Liver (tissue), 9 donors: Measurements from ENCODE around the gene HS3ST1. TPM values are rescaled to one million over a fixed set of nuclear protein-coding genes. Genes with fewer than 3 reads are reported as not detected.

Experiments
- DNase-seq: peaks from one replicate; pipeline ENCODE4 v3.0.0-alpha.2; 2017; ENCODE audit warnings: low spot score
- H3K27ac ChIP-seq, 2 donors: one replicate each; pipeline ENCODE4 v1.7.0; 2013; ENCODE audit warnings: inconsistent platforms in 2 of 2, low read length in 2 of 2, control low read depth in 1 of 2, low read depth in 1 of 2, mild to moderate bottlenecking in 1 of 2
- H3K27me3 ChIP-seq, 4 donors: one replicate each; pipeline versions ENCODE4 v1.6.1 to v1.7.0; 2013; ENCODE audit warnings: low read length in 3 of 4, inconsistent platforms in 1 of 4, mild to moderate bottlenecking in 1 of 4, moderate library complexity in 1 of 4; ENCODE audit not compliant: control insufficient read depth in 4 of 4, insufficient read depth in 4 of 4
- H3K36me3 ChIP-seq, 4 donors: one replicate each; pipeline versions ENCODE4 v1.6.1 to v1.7.0; 2013; ENCODE audit warnings: low read length in 3 of 4, mild to moderate bottlenecking in 3 of 4, low read depth in 1 of 4, moderate library complexity in 1 of 4; ENCODE audit not compliant: control insufficient read depth in 4 of 4, insufficient read depth in 3 of 4
- H3K4me1 ChIP-seq, 4 donors: one replicate each; pipeline versions ENCODE4 v1.6.1 to v1.7.0; 2013; ENCODE audit warnings: low read length in 3 of 4, mild to moderate bottlenecking in 3 of 4, moderate library complexity in 1 of 4; ENCODE audit not compliant: control insufficient read depth in 4 of 4, insufficient read depth in 4 of 4
- H3K4me3 ChIP-seq, 3 donors: one replicate each; pipeline versions ENCODE4 v1.6.1 to v1.7.0; 2013; ENCODE audit warnings: low read length in 3 of 3, control low read depth in 1 of 3, low read depth in 1 of 3, mild to moderate bottlenecking in 1 of 3
- H3K9ac ChIP-seq, 2 donors: one replicate each; pipeline ENCODE4 v1.7.0; 2013; ENCODE audit warnings: low read length in 2 of 2, mild to moderate bottlenecking in 2 of 2, moderate library complexity in 2 of 2, control low read depth in 1 of 2, low read depth in 1 of 2
- H3K9me3 ChIP-seq, 4 donors: one replicate each; pipeline versions ENCODE4 v1.6.1 to v1.7.0; 2013; ENCODE audit warnings: low read length in 3 of 4; ENCODE audit not compliant: control insufficient read depth in 4 of 4
- ATF3 ChIP-seq: IDR thresholded peaks from 2 replicates; pipeline ENCODE4 v1.6.1; 2016; ENCODE audit warnings: antibody characterized with exemption
- CTCF ChIP-seq: fragments of 150-350 bp; IDR thresholded peaks from 2 replicates; pipeline ENCODE4 v1.5.1; 2017; ENCODE audit warnings: improper control_type of control experiment, low read depth, low read length; ENCODE audit not compliant: missing input control
- EGR1 ChIP-seq, 2 donors: IDR thresholded peaks; 2 replicates each; pipeline ENCODE4 v1.6.1; 2016 to 2018; ENCODE audit warnings: antibody characterized with exemption in 2 of 2, low read depth in 2 of 2
- FOXA1 ChIP-seq: IDR thresholded peaks from 2 replicates; pipeline ENCODE4 v1.6.1; 2016; ENCODE audit warnings: antibody characterized with exemption
- FOXA2 ChIP-seq: IDR thresholded peaks from 2 replicates; pipeline ENCODE4 v1.6.1; 2016; ENCODE audit warnings: antibody characterized with exemption
- GABPA ChIP-seq, 2 donors: IDR thresholded peaks in 1 of 2; conservative IDR thresholded peaks in 1 of 2; 2 replicates each; pipeline ENCODE4 v1.6.1; 2016; ENCODE audit warnings: antibody characterized with exemption in 2 of 2, mild to moderate bottlenecking in 1 of 2, moderate library complexity in 1 of 2
- HNF4A ChIP-seq, 2 donors: conservative IDR thresholded peaks; 2 replicates each; pipeline ENCODE4 v1.6.1; 2016; ENCODE audit warnings: antibody characterized with exemption in 2 of 2, mild to moderate bottlenecking in 2 of 2
- HNF4G ChIP-seq: IDR thresholded peaks from 2 replicates; pipeline ENCODE4 v1.6.1; 2016; ENCODE audit warnings: antibody characterized with exemption
- JUND ChIP-seq, 2 donors: IDR thresholded peaks; 2 replicates each; pipeline ENCODE4 v1.6.1; 2016; ENCODE audit warnings: antibody characterized with exemption in 2 of 2
- MAX ChIP-seq: IDR thresholded peaks from 2 replicates; pipeline ENCODE4 v1.6.1; 2016; ENCODE audit warnings: antibody characterized with exemption
- NR2F2 ChIP-seq: IDR thresholded peaks from 2 replicates; pipeline ENCODE4 v1.6.1; 2016; ENCODE audit warnings: antibody characterized with exemption
- REST ChIP-seq: IDR thresholded peaks from 2 replicates; pipeline ENCODE4 v1.6.1; 2016; ENCODE audit warnings: antibody characterized with exemption, mild to moderate bottlenecking
- RXRA ChIP-seq, 2 donors: IDR thresholded peaks; 2 replicates each; pipeline ENCODE4 v1.6.1; 2017 to 2018; ENCODE audit warnings: antibody characterized with exemption in 2 of 2, mild to moderate bottlenecking in 1 of 2
- SP1 ChIP-seq: IDR thresholded peaks from 2 replicates; pipeline ENCODE4 v1.6.1; 2018; ENCODE audit warnings: antibody characterized with exemption, mild to moderate bottlenecking
- TAF1 ChIP-seq: conservative IDR thresholded peaks from 2 replicates; pipeline ENCODE4 v1.6.1; 2016; ENCODE audit warnings: antibody characterized with exemption, mild to moderate bottlenecking
- YY1 ChIP-seq: IDR thresholded peaks from 2 replicates; pipeline ENCODE4 v1.6.1; 2016; ENCODE audit warnings: antibody characterized with exemption, mild to moderate bottlenecking
- ZBTB33 ChIP-seq: IDR thresholded peaks from 2 replicates; pipeline ENCODE4 v1.6.1; 2016; ENCODE audit warnings: antibody characterized with exemption
- WGBS: extraction: QIAGEN DNeasy Blood & Tissue Kit; methylation state at CpG from one replicate; pipeline ENCODE4 v1.1.7; 2013; 5-methylcytosine and 5-hydroxymethylcytosine counted together
- polyA plus RNA-seq, 2 donors: library from polyadenylated mRNA; stranded (reverse) in 1 of 2; unstranded in 1 of 2; fragments of 200-250 nt in 1 of 2; fragments of >200 nt in 1 of 2; fragmentation: Nextera tagmentation in 1 of 2; extraction: Ambion mirVana in 1 of 2; gene quantifications; one replicate each; pipeline versions ENCODE4 v1.2.1 to v1.2.3, GENCODE V29; 2013 to 2015
- total RNA-seq, 2 donors: library from RNA; depleted of rRNA; stranded (reverse); fragments of >200 nt; gene quantifications; one replicate each; pipeline ENCODE4 v1.2.3, GENCODE V29; 2014
- donor health status: healthy.
- donor health status: healthy.
- donor health status: healthy.
- donor health status: healthy.
- donor health status: healthy.

Gene HS3ST1
- total and polyA plus RNA-seq, 4 donors = 0.25 to 0.75 (median 0.30) TPM

GRCh38 chr4:11456401-11456800 is 27.7 kb upstream of the HS3ST1 start (continued):
- TF ChIP-seq CTCF (no peak), GABPA (IDR thresholded peaks at IDR 0.05 in 1 of 2, conservative IDR thresholded peaks at IDR 0.05 in 1 of 2) (no peak), ATF3 (no peak), NR2F2 (no peak), FOXA1 (no peak), HNF4G (no peak), SP1 (no peak)

- WGBS = 55% methylated on average over 5 of the region's 5 CpGs
- no peak for TF ChIP-seq RXRA (IDR thresholded peaks at IDR 0.05)
- TF ChIP-seq JUND (IDR thresholded peaks at IDR 0.05) = no peak
- no peak for TF ChIP-seq CTCF
- no peak for TF ChIP-seq YY1
- no peak for TF ChIP-seq FOXA2
- TF ChIP-seq HNF4A (conservative IDR thresholded peaks at IDR 0.05) = no peak
- no peak for TF ChIP-seq EGR1 (IDR thresholded peaks at IDR 0.05; ENCODE audit: low read depth in 2 of 2)
- TF ChIP-seq SP1 = no peak
- TF ChIP-seq NR2F2 = no peak
- TF ChIP-seq MAX = no peak
- TF ChIP-seq GABPA (IDR thresholded peaks at IDR 0.05 in 1 of 2, conservative IDR thresholded peaks at IDR 0.05 in 1 of 2) = no peak
- TF ChIP-seq TAF1 = no peak
- no peak for TF ChIP-seq REST
- TF ChIP-seq ZBTB33 = no peak
- TF ChIP-seq FOXA1 = no peak
- no peak for TF ChIP-seq HNF4G
- H3K4me3 ChIP-seq = no peak overlapping the region
- H3K9ac ChIP-seq = no peak overlapping the region
- H3K27me3 ChIP-seq = peaks cover 0 to 2% (median 0%) of the 10 kb centered on the region in 4 donors
- no peak overlapping the region for H3K27ac ChIP-seq
- no peaks in the 10 kb centered on the region for H3K36me3 ChIP-seq
- H3K4me1 ChIP-seq = no peaks in the 10 kb centered on the region
- no peak for DNase-seq
- peaks cover 0 to 3% (median 0%) of the 10 kb centered on the region in 4 donors for H3K9me3 ChIP-seq
These were observed 26.6 kb upstream of the HS3ST1 start for GRCh38 chr4:11455201-11455835.
